GM12891 (cell line): ENCODE data around the gene SAA1.

ENCODE experiments used
- POLR2A ChIP-seq: IDR thresholded peaks from 2 replicates; pipeline ENCODE4 v1.6.1; 2011; ENCODE audit warnings: low read depth, low read length, control low read depth
- POLR2AphosphoS5 ChIP-seq: IDR thresholded peaks from 2 replicates; pipeline ENCODE4 v1.6.1; 2011; ENCODE audit warnings: low read depth, low read length, control low read depth
- POU2F2 ChIP-seq: IDR thresholded peaks from 2 replicates; pipeline ENCODE4 v1.6.1; 2011; ENCODE audit warnings: low read depth, mild to moderate bottlenecking, control low read depth, low read length, moderate library complexity

GRCh38 chr11:18243783-18244362, 22.2 kb upstream of the SAA1 start:
- no peak for TF ChIP-seq POLR2AphosphoS5
- peak; percentile 45; the same call in 1 of the 2 replicates for TF ChIP-seq POU2F2
- TF ChIP-seq POLR2A: no peak
